Measurements from ENCODE around the gene UQCRC2. TPM values are rescaled to one million over a fixed set of nuclear protein-coding genes. Genes with fewer than 3 reads are reported as not detected.
A peak's percentile ranks its signal among the peaks of the same experiment; 100 is the strongest.

The UQCRC2 gene
- total RNA-seq, 2 experiments from 2014 or later, result 198 to 231 TPM

- H3K27me3 Mint-ChIP-seq, result no peaks in the 10 kb centered on the region
Measured at GRCh38 chr16:21953541-21953902, 361 bp downstream of the UQCRC2 start.

GRCh38 chr16:21957714-21958346 lies 4.7 kb downstream of the UQCRC2 start:
- no peak overlapping the region for H3K27ac Mint-ChIP-seq
- no peak overlapping the region for H3K4me3 Mint-ChIP-seq
- H3K4me1 Mint-ChIP-seq, result peaks cover 42% of the 10 kb centered on the region
- no peaks in the 10 kb centered on the region for H3K9me3 Mint-ChIP-seq
- POLR2A ChIA-PET, result no interaction called here
- DNase-seq, result no peak
- CTCF ChIA-PET, result interaction anchor here (1.4 kb wide), 1 partner anchor 231 kb away, joined by 4 read pairs; no protein-coding TSS in a partner anchor
- peaks cover 37% of the 10 kb centered on the region for H3K36me3 Mint-ChIP-seq (ENCODE audit: low read depth)
- H3K27me3 Mint-ChIP-seq, result no peaks in the 10 kb centered on the region

More at GRCh38 chr16:21953541-21953902, 361 bp downstream of the UQCRC2 start:
- H3K4me1 Mint-ChIP-seq, result peaks cover 63% of the 10 kb centered on the region
- ChIA-PET POLR2A (interaction anchor here (0.5 kb wide), 1 partner anchor 238 kb away, joined by 3 read pairs; no protein-coding TSS in a partner anchor), CTCF (interaction anchor here (0.6 to 1.3 kb wide), 4 partner anchors 9 to 351 kb away, joined by 3 to 5 read pairs (median 3); no protein-coding TSS in a partner anchor)
- DNase-seq, result no peak
- H3K36me3 Mint-ChIP-seq (ENCODE audit: low read depth), result peaks cover 20% of the 10 kb centered on the region
- no peaks in the 10 kb centered on the region for H3K9me3 Mint-ChIP-seq
- peak overlapping the region; percentile 96 for H3K4me3 Mint-ChIP-seq
- H3K27ac Mint-ChIP-seq, result peak overlapping the region; percentile 95

- Mint-ChIP-seq H3K27ac (no peak overlapping the region), H3K4me3 (no peak overlapping the region), H3K27me3 (no peaks in the 10 kb centered on the region), H3K9me3 (no peaks in the 10 kb centered on the region), H3K4me1 (peaks cover 39% of the 10 kb centered on the region), H3K36me3 (ENCODE audit: low read depth) (peaks cover 39% of the 10 kb centered on the region)
- ChIA-PET POLR2A (no interaction called here), CTCF (no interaction called here)
- DNase-seq, result no peak
Measured at GRCh38 chr16:21959050-21959449, 5.9 kb downstream of the UQCRC2 start.

DNA sequence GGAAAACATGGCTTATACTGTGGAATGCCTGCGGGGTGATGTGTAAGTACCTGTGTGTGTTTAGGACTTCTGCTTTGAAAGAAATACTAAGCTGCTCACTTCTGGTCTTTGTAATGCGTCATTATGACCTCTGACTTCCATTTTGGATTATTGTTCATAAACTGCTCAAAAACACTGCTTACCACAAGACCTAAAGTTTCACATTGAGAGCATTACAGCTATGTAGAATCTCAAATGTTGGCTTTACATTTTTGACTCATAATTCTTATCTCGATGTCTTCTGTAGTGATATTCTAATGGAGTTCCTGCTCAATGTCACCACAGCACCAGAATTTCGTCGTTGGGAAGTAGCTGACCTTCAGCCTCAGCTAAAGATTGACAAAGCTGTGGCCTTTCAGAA lies 9.3 kb downstream of the UQCRC2 start:
- no peak overlapping the region for H3K4me3 Mint-ChIP-seq
- no peaks in the 10 kb centered on the region for H3K27me3 Mint-ChIP-seq
- H3K27ac Mint-ChIP-seq, result no peak overlapping the region
- no peaks in the 10 kb centered on the region for H3K9me3 Mint-ChIP-seq
- CTCF ChIA-PET, result interaction anchor here (1.3 kb wide), 1 partner anchor 9 kb away, joined by 5 read pairs; the partner anchor contains the start of gene UQCRC2
- H3K4me1 Mint-ChIP-seq, result peaks cover 16% of the 10 kb centered on the region
- POLR2A ChIA-PET, result no interaction called here
- DNase-seq, result no peak
- peaks cover 59% of the 10 kb centered on the region for H3K36me3 Mint-ChIP-seq (ENCODE audit: low read depth)

DNA sequence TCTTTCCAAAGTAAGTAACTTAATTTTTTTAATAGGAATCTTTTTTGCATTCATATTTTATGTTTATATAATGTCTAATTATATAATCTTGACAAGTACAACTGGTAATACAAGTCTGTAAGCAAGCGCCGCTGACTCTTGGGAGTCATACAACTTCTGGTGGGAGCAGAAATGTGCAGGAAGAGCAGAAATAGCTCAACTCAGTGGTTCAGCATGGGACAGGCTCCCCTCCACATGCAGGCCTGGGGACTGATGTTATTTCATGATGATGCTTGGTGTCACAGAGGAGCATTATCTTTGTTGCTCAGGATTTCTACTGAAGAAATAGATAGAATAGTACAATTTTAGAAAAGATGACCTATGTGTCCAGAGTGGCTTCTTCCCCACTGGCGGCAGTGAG lies 10.7 kb downstream of the UQCRC2 start:
- Mint-ChIP-seq H3K9me3 (no peaks in the 10 kb centered on the region), H3K27me3 (no peaks in the 10 kb centered on the region), H3K27ac (no peak overlapping the region), H3K4me3 (no peak overlapping the region), H3K36me3 (ENCODE audit: low read depth) (peaks cover 56% of the 10 kb centered on the region), H3K4me1 (peaks cover 6% of the 10 kb centered on the region)
- POLR2A ChIA-PET, result no interaction called here
- CTCF ChIA-PET, result no interaction called here
- DNase-seq, result no peak

DNA sequence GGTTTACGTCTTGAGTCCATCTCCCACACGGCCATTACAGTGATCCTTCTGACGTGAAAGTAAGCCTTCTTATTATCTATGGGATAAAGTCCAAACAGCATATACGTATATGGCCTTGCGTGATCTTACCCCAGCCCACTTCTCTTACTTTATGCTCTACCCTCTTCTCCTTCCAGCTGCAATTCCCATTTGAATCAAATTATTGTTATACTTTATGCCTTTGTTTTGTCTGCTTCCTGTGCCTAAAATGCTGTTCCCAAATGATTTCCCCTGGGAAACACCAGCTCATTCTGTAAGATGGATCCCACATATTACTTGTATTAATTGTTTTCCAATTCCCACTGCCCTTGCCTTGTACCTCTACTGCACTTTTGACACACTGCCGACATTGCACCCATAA lies 11.2 kb downstream of the UQCRC2 start:
- no peak overlapping the region for H3K4me3 Mint-ChIP-seq
- no peak for DNase-seq
- ChIA-PET POLR2A (no interaction called here), CTCF (no interaction called here)
- no peaks in the 10 kb centered on the region for H3K9me3 Mint-ChIP-seq
- no peaks in the 10 kb centered on the region for H3K27me3 Mint-ChIP-seq
- H3K4me1 Mint-ChIP-seq, result peaks cover 1% of the 10 kb centered on the region
- H3K36me3 Mint-ChIP-seq (ENCODE audit: low read depth), result peaks cover 53% of the 10 kb centered on the region
- H3K27ac Mint-ChIP-seq, result no peak overlapping the region

- no peak for DNase-seq
- peaks cover 43% of the 10 kb centered on the region for H3K36me3 Mint-ChIP-seq (ENCODE audit: low read depth)
- ChIA-PET CTCF (no interaction called here), POLR2A (no interaction called here)
- no peaks in the 10 kb centered on the region for H3K9me3 Mint-ChIP-seq
- no peaks in the 10 kb centered on the region for H3K4me1 Mint-ChIP-seq
- no peak overlapping the region for H3K27ac Mint-ChIP-seq
- H3K4me3 Mint-ChIP-seq, result no peak overlapping the region
- H3K27me3 Mint-ChIP-seq, result no peaks in the 10 kb centered on the region
Measured at GRCh38 chr16:21971856-21972255, 18.7 kb downstream of the UQCRC2 start.

GRCh38 chr16:21973945-21974344 lies 20.8 kb downstream of the UQCRC2 start:
- H3K9me3 Mint-ChIP-seq, result no peaks in the 10 kb centered on the region
- H3K27ac Mint-ChIP-seq, result no peak overlapping the region
- POLR2A ChIA-PET, result no interaction called here
- H3K27me3 Mint-ChIP-seq, result no peaks in the 10 kb centered on the region
- H3K4me1 Mint-ChIP-seq, result no peaks in the 10 kb centered on the region
- CTCF ChIA-PET, result no interaction called here
- no peak for DNase-seq
- peaks cover 52% of the 10 kb centered on the region for H3K36me3 Mint-ChIP-seq (ENCODE audit: low read depth)
- H3K4me3 Mint-ChIP-seq, result no peak overlapping the region

DNA sequence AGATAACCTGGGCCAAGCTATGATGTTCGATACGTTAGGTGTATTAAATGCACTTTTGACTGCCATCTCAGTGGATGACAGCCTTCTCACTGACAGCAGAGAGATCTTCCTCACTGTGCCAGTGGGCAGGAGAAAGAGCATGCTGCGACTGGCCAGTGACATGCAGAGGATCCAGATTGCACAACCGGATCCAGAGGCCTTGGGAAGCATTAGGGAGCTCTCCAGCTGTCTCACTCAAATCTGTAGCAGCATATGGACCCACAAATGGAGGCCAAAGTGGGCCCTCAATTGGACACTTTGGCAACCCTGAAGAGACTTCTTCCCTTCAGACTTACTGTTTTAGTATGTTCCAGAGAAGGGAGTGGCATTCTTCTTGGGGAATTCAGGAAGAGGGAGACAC lies 26.9 kb downstream of the UQCRC2 start:
- Mint-ChIP-seq H3K27me3 (no peaks in the 10 kb centered on the region), H3K27ac (no peak overlapping the region), H3K4me1 (peaks cover 2% of the 10 kb centered on the region), H3K9me3 (no peaks in the 10 kb centered on the region), H3K36me3 (ENCODE audit: low read depth) (peaks cover 57% of the 10 kb centered on the region), H3K4me3 (no peak overlapping the region)
- CTCF ChIA-PET, result interaction anchor here (1.0 kb wide), 1 partner anchor 27 kb away, joined by 3 read pairs; the partner anchor contains the start of gene UQCRC2
- POLR2A ChIA-PET, result no interaction called here
- DNase-seq, result no peak

DNA sequence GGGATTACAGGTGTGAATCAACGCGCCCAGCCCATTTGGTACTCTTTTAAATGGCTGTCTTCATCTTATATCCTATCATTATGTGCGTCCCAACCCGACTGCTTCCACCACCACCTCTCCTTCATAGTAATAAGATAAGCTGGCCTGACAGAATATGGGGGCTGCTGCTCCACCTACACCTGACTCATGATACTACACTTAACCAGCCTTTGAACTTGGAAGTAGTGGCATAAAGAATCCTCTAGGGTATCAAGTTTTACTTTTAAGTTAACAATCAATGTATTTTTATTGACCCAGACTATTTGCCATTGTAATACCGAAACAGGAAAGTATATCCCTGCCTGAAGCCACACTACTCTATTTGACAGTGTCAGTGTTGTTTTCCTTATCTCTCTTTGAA lies 28.9 kb downstream of the UQCRC2 start:
- H3K27ac Mint-ChIP-seq, result no peak overlapping the region
- H3K9me3 Mint-ChIP-seq, result no peaks in the 10 kb centered on the region
- H3K4me1 Mint-ChIP-seq, result peaks cover 2% of the 10 kb centered on the region
- no peak for DNase-seq
- H3K27me3 Mint-ChIP-seq, result no peaks in the 10 kb centered on the region
- ChIA-PET CTCF (no interaction called here), POLR2A (no interaction called here)
- H3K4me3 Mint-ChIP-seq, result no peak overlapping the region
- peaks cover 50% of the 10 kb centered on the region for H3K36me3 Mint-ChIP-seq (ENCODE audit: low read depth)

DNA sequence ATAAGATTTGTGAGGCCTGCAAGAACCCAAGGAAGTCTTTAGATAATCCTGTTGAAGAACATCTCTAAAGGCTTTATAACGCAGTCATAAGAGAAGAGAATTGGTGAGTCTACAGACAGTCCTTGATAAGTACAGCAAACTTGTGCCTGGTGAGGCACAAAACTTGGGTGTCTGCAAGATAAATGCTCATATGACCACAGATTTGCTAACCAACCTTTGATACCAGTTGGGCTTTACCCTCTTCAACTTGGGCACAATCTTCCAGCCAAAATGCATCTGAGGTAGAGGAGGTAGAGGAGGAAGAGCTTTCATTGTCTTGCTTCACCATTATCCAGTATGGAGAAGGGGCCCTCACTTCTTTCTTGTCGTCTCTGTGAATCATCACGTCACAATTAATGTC lies 30.9 kb downstream of the UQCRC2 start:
- Mint-ChIP-seq H3K27ac (no peak overlapping the region), H3K4me3 (no peak overlapping the region)
- POLR2A ChIA-PET, result no interaction called here

DNA sequence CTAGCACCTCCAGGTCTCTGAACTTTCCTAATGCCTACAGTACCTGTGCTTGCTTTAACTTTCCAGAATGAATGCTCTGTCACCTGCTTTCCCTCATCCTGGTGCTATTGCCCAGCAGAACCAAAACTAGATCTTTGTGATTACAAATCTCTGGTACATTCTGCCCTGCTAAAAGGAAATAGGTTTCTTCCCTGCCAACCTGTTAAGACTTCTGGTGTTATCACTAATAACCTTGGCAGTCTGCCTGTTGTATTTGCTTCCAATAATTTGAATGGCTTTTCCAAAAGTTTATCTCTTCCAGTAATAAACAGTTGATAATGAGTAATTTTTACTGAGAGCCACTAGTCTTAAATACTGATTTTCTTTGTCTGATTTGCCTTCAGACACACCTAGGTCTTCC lies 32.4 kb downstream of the UQCRC2 start:
- no peak overlapping the region for H3K4me3 Mint-ChIP-seq
- H3K4me1 Mint-ChIP-seq, result peaks cover 2% of the 10 kb centered on the region
- no peaks in the 10 kb centered on the region for H3K27me3 Mint-ChIP-seq
- DNase-seq, result no peak
- H3K27ac Mint-ChIP-seq, result no peak overlapping the region
- POLR2A ChIA-PET, result no interaction called here
- peaks cover 29% of the 10 kb centered on the region for H3K36me3 Mint-ChIP-seq (ENCODE audit: low read depth)
- no peaks in the 10 kb centered on the region for H3K9me3 Mint-ChIP-seq
- CTCF ChIA-PET, result no interaction called here

More for the DNA sequence above, 30.9 kb downstream of the UQCRC2 start:
- Mint-ChIP-seq H3K4me1 (peaks cover 2% of the 10 kb centered on the region), H3K36me3 (ENCODE audit: low read depth) (peaks cover 34% of the 10 kb centered on the region), H3K27me3 (no peaks in the 10 kb centered on the region), H3K9me3 (no peaks in the 10 kb centered on the region)
- no peak for DNase-seq
- CTCF ChIA-PET, result no interaction called here

DNA sequence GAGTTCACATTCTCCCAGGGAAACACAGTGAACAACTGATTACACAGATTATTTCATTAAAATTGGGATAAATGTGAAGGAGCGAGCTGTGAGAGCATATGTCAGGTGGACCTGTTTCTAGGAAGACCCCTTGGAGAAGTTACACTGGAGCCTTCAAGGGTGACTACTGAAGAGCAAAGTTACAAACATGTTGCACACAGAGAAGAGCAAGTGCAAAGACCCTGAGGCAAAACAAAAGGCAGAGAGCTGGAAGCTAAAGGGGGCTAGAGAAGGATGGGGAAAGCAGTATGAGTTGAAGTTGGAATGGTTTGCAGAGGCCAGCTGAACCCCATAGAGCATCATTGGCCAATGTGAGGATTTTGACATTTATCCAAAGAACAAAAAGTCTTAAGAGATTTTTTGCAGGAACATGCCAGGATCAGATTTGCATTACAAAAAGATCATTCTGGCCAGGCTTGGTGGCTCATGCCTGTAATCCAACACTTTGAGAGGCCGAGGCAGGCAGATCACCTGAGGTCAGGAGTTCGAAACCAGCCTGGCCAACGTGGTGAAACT lies 33.6 kb downstream of the UQCRC2 start:
- H3K9me3 Mint-ChIP-seq, result no peaks in the 10 kb centered on the region
- peaks cover 10% of the 10 kb centered on the region for H3K4me1 Mint-ChIP-seq
- H3K27me3 Mint-ChIP-seq, result no peaks in the 10 kb centered on the region
- ChIA-PET CTCF (interaction anchor here (0.6 kb wide), 1 partner anchor 321 kb away, joined by 3 read pairs; no protein-coding TSS in a partner anchor), POLR2A (no interaction called here)
- no peak overlapping the region for H3K4me3 Mint-ChIP-seq
- H3K27ac Mint-ChIP-seq, result no peak overlapping the region
- no peak for DNase-seq
- H3K36me3 Mint-ChIP-seq (ENCODE audit: low read depth), result peaks cover 22% of the 10 kb centered on the region

DNA sequence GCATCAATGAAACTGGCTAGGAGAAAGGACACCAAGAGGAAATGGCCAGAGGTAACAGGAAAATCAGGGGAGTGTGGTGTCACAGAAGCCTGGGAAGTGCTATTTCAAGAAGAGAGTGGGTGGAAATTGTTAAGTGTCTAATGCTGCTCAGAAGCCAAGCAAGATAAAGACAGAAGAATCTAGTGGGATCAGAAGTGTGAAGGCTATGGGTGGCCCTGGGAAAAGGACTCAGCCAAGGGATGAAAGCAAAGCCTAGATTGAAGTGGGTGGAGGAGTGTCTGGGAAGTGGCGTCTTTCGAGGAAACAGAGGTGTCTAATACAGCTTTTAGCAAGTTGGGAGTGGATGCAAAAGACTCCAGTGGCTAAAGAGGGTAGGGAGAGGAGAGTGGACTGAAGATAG lies 34.3 kb downstream of the UQCRC2 start:
- peaks cover 11% of the 10 kb centered on the region for H3K4me1 Mint-ChIP-seq

More for the DNA sequence above, 34.3 kb downstream of the UQCRC2 start:
- Mint-ChIP-seq H3K4me3 (no peak overlapping the region), H3K27me3 (no peaks in the 10 kb centered on the region), H3K27ac (no peak overlapping the region), H3K9me3 (no peaks in the 10 kb centered on the region), H3K36me3 (ENCODE audit: low read depth) (peaks cover 16% of the 10 kb centered on the region)
- ChIA-PET POLR2A (no interaction called here), CTCF (no interaction called here)
- DNase-seq, result no peak

All from activated CD4-positive, alpha-beta T cell treated with anti-CD3 and anti-CD28 coated beads, Interleukin-2, amount 10 ng/mL, durations not matched to agents 7 days and 5 days (primary cell).